NCI-H2029 treated with DMSO at 0.1 percent for 48 hours (cell line): ENCODE measurements around the gene POTEB3.
"Not testable (repeated sequence)": the region's sequence is repeated elsewhere in the genome, so short reads cannot be mapped to it uniquely, and the experiment has no call there.

ENCODE experiments used
- DNase-seq: peaks from one replicate; lab custom pipeline; 2025; lab: John Stamatoyannopoulos, UW

Gene POTEB3

DNA sequence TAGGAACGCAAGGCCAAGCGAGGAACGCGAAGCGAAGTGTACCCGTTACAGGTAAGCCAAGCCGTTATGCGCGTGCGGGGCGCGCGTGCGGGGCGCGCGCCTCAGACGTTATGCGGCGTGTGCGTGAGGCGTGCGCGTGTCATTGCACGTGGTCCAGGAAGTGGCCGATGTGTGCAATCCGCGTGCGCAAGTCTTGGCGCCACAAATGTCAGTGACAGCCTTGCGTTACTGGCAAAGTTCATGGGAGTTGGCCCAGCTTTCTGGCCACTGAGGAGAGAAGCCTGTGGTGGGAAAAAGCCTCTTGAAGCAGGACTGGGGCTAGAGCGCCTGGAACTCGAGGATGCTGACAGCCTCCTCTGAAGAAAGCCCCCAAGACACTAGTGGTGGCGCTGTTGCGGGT is at the start of gene POTEB3:
Gene POTEB3, minus strand, starts transcription at position 101 of the 400 bp plus-strand sequence. CDS start 488 bp downstream, outside the sequence.
- DNase-seq = not testable (repeated sequence)

- not testable (repeated sequence) for DNase-seq
These were observed 13.4 kb upstream of the POTEB3 start for GRCh38 chr15:21453683-21454082.

DNA sequence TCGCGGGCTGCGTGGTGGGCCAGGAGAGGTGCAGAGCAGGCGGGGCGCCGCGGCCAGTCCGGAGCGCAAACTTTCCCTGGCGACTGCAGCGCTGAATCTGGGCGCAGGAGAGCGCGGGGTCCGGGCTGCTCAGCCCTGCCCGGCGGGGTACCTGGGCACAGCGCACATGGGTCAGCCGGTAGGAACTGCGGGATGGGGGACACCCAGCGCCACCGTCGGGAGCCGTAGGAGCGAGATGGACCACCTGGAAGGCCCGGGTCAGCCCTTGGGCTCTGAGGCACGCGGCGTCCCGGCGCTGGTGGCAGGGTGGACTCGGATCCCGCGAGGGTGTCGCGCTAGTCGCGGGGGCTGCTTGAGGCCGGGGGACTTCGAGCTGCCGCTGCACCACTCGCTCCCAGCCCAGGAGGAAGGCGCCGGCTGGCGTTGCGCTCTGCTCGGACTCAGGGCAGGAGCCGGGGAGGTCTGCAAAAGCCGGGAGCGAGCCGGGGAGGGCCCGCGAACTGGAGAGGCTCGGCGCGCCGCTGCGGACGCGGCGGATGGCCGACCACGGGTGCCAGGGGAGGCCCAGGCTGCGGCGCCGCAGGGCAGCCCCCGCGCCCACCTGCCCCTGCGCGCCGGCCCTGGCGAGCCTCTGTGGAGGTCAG is 11.7 kb upstream of the POTEB3 start:
- DNase-seq = not testable (repeated sequence)

- not testable (repeated sequence) for DNase-seq
These were observed 11.2 kb upstream of the POTEB3 start for GRCh38 chr15:21451487-21451886.

DNA sequence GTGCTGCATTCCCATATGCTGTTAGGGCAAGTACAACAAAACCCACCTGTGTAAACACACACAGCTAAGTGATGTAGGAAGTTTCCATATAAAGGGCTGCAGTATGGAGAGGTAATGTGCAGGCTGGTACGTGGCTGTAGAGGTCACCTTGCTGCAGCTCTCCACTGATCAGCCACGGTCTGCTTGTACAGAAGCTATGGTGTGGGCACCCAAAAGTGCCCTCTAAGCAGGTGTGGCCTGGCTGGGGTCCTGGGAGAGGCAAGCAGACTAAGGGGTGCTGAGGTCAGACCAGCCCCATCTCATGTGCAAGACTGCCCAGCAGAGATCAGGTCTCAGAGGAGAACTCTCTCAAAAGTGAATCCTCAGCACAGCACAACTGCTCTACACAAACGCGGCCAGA is 32.9 kb downstream of the POTEB3 start:
- not testable (repeated sequence) for DNase-seq

DNA sequence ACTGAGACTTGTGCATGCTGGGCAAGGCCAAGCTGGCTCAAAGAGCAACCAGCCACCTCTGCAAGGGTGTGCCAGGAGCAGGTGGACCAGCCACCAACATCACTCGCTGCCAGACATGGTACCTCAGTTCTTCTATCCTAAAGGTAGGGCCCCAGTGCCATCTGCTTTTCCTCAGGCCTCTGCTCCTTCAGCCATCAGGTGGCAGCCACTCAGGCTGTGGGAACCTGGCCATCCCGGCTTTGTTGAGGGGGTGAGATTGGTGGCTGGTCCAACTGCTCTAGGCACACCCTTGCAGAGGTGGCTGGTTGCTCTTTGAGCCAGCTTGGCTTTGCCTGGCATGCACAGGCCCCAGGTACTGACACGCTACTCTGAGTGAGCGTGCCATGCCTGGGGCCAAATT is 38.8 kb downstream of the POTEB3 start:
- not testable (repeated sequence) for DNase-seq

- not testable (repeated sequence) for DNase-seq
These were observed 41.2 kb downstream of the POTEB3 start for GRCh38 chr15:21399111-21399510.

- not testable (repeated sequence) for DNase-seq
These were observed 41.8 kb downstream of the POTEB3 start for GRCh38 chr15:21398511-21398910.

- not testable (repeated sequence) for DNase-seq
These were observed 42.6 kb downstream of the POTEB3 start for GRCh38 chr15:21397656-21398055.

- DNase-seq = not testable (repeated sequence)
These were observed 43.1 kb downstream of the POTEB3 start for GRCh38 chr15:21397186-21397585.

DNA sequence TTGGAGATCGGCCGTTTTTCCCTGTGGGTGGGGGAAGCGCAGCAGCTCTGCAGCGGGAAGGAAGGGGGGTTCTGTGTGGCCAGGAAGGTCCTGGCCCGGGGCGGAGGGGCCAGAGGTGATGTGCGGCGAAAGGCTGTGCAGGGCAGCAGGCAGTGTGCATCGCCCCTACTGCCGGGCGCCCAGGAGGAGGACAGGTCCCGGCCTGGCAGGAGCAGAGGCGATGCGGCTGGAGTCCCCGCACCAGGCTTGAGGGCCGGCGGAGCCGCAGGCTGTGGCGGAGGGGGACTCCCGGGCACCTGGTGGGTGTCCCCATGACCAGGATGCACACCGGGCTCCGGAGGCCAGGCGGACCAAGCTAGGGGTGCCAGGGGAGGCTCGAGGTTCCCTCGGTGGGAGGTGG is 54.3 kb downstream of the POTEB3 start:
- not testable (repeated sequence) for DNase-seq

GRCh38 chr15:21383866-21384485 is 56.3 kb downstream of the POTEB3 start:
- DNase-seq = not testable (repeated sequence)

DNA sequence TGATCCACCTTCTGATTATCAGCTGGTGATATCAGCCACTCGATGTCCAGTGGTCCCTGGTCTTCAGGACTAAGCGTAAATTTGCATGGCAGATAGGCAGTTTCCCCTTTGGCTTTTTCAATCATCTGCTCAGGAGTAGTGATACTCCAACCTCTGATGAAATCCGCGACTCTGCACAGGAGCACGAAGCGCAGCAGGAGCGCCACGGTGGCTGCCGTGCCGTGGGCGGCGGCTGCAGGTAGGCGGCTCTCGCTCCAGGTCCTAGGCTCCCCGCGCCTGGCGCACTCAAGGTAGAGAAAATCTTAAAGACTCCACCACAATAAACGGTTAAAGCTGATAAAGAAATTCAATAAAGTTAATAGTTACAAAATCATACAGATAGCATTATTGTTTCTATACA is 66.6 kb downstream of the POTEB3 start:
- DNase-seq = not testable (repeated sequence)

GRCh38 chr15:21369177-21369576 is 71.1 kb downstream of the POTEB3 start:
- not testable (repeated sequence) for DNase-seq

DNA sequence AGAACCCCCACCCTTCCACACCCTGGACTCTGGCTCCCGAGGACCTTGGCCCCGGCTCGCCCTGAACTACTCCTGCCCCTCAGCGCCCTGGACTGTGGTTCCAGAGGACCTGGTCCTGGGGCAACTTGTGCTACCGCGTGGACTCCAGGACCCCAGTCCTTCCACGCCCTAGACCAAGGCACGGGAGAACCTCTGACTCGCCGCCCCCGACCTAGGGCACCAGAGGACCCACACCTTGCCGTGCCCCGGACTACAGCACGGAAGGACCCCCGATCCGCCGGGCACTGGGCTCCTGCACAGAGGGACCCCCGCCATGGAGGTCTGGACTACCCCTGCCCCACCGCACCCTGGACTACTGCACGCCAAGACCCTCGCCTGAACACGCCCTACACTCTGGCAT is 71.7 kb downstream of the POTEB3 start:
- DNase-seq = not testable (repeated sequence)
